GM23248 (cell line): ENCODE data around the gene EEPD1. TPM values are rescaled to one million over a fixed set of nuclear protein-coding genes. Genes with fewer than 3 reads are reported as not detected.

Source experiments
- DNase-seq: peaks from one replicate; pipeline ENCODE4 v3.0.0-alpha.2; 2015
- H2AFZ ChIP-seq: fragments of 200-600 bp; sonication (generic); 2 replicates; pipeline ENCODE4 v1.6.1; 2016; ENCODE audit warnings: antibody characterized with exemption
- H3F3A ChIP-seq: fragments of 200-600 bp; sonication (generic); 2 replicates; pipeline ENCODE4 v1.6.1; 2016; ENCODE audit warnings: mild to moderate bottlenecking, antibody characterized with exemption, mixed run types; ENCODE audit not compliant: insufficient read depth
- H3K27ac ChIP-seq: fragments of 200-600 bp; sonication (generic); 2 replicates; pipeline ENCODE4 v1.5.1; 2016; ENCODE audit warnings: mild to moderate bottlenecking
- H3K27me3 ChIP-seq: fragments of 200-600 bp; sonication (generic); replicated peaks from 2 replicates; pipeline ENCODE4 v1.6.1; 2016; ENCODE audit warnings: mild to moderate bottlenecking; ENCODE audit not compliant: insufficient read depth
- H3K36me3 ChIP-seq: fragments of 200-600 bp; sonication (generic); 2 replicates; pipeline ENCODE4 v1.6.1; 2016; ENCODE audit warnings: low read depth, mild to moderate bottlenecking
- H3K4me1 ChIP-seq: fragments of 200-600 bp; sonication (generic); 2 replicates; pipeline ENCODE4 v1.6.1; 2016; ENCODE audit warnings: mild to moderate bottlenecking; ENCODE audit not compliant: insufficient read depth
- H3K4me2 ChIP-seq: fragments of 200-600 bp; sonication (generic); one replicate; pipeline ENCODE4 v1.6.1; 2016; ENCODE audit warnings: mild to moderate bottlenecking; ENCODE audit not compliant: unreplicated experiment
- H3K4me3 ChIP-seq: fragments of 200-600 bp; sonication (generic); 2 replicates; pipeline ENCODE4 v1.5.1; 2016; ENCODE audit warnings: mild to moderate bottlenecking
- H3K79me2 ChIP-seq: fragments of 200-600 bp; sonication (generic); 2 replicates; pipeline ENCODE4 v1.6.1; 2016; ENCODE audit warnings: mild to moderate bottlenecking; ENCODE audit not compliant: insufficient read depth
- H3K9ac ChIP-seq: fragments of 200-600 bp; sonication (generic); 2 replicates; pipeline ENCODE4 v1.6.1; 2016; ENCODE audit warnings: mild to moderate bottlenecking
- H3K9me2 ChIP-seq: fragments of 200-600 bp; sonication (generic); 2 replicates; pipeline ENCODE4 v1.6.1; 2016; ENCODE audit warnings: mixed run types, mild to moderate bottlenecking, moderate library complexity; ENCODE audit not compliant: insufficient read depth
- H3K9me3 ChIP-seq: fragments of 200-600 bp; sonication (generic); one replicate; pipeline ENCODE4 v1.6.1; 2017; ENCODE audit warnings: low read depth
- H4K20me1 ChIP-seq: fragments of 200-600 bp; sonication (generic); 2 replicates; pipeline ENCODE4 v1.6.0; 2016; ENCODE audit not compliant: insufficient read depth
- EZH2 ChIP-seq: fragments of 200-600 bp; sonication (generic); IDR thresholded peaks from 2 replicates; pipeline ENCODE4 v1.6.1; 2018; ENCODE audit warnings: antibody characterized with exemption, mild to moderate bottlenecking; ENCODE audit not compliant: insufficient read depth, poor library complexity, severe bottlenecking
- EZH2phosphoT487 ChIP-seq: fragments of 200-600 bp; sonication (generic); IDR thresholded peaks from 2 replicates; pipeline ENCODE4 v1.6.1; 2018; ENCODE audit warnings: antibody characterized with exemption, moderate library complexity, mild to moderate bottlenecking, low read depth; ENCODE audit not compliant: insufficient read depth
- WGBS, 2 experiments: methylation state at CpG; one replicate each; pipeline ENCODE4 v1.1.6; 2015 to 2017; ENCODE audit warnings: low lambda C conversion rate in 2 of 2, low coverage in 1 of 2; ENCODE audit errors: missing lambda C conversion rate in 2 of 2; 5-methylcytosine and 5-hydroxymethylcytosine counted together
- in situ Hi-C: fragments of 300-500 bp; cut with MboI; formaldehyde crosslinking; loops from 2 replicates; pipeline ENCODE4 v1.15.0; 2020
- polyA plus RNA-seq: library from polyadenylated mRNA; unstranded; fragments of >200 nt; fragmentation: Nextera tagmentation; extraction: Ambion mirVana; gene quantifications from 2 replicates; pipeline ENCODE4 v1.2.1, GENCODE V29; 2016
- total RNA-seq: library from RNA; depleted of rRNA; stranded (reverse); fragments of >200 nt; shearing (Covaris generic); gene quantifications from 2 replicates; pipeline ENCODE4 v1.2.3, GENCODE V29; 2014

EEPD1 gene
- total and polyA plus RNA-seq, 2 experiments from 2014 or later = 1.6 to 5.2 TPM

- in situ Hi-C loops = no loop called here
- no peaks in the 10 kb centered on the region for H3K9me3 ChIP-seq
- no peak overlapping the region for H2AFZ ChIP-seq
- TF ChIP-seq EZH2phosphoT487 (no peak), EZH2 (no peak)
- H4K20me1 ChIP-seq = no peaks in the 10 kb centered on the region
- DNase-seq = no peak
- H3K79me2 ChIP-seq = no peaks in the 10 kb centered on the region
- no peak overlapping the region for H3K4me3 ChIP-seq
- peaks cover 20% of the 10 kb centered on the region for H3K4me1 ChIP-seq
- no peaks in the 10 kb centered on the region for H3K9me2 ChIP-seq
- H3F3A ChIP-seq = no peaks in the 10 kb centered on the region
- H3K36me3 ChIP-seq = no peaks in the 10 kb centered on the region
- H3K9ac ChIP-seq = no peak overlapping the region
- H3K27ac ChIP-seq = no peak overlapping the region
- 91 to 95% methylated on average over 9 of the region's 9 CpGs for WGBS, 2 experiments
- H3K4me2 ChIP-seq = no peak overlapping the region
- no peaks in the 10 kb centered on the region for H3K27me3 ChIP-seq
Observed at GRCh38 chr7:36157527-36158320, 4.7 kb downstream of the EEPD1 start.

DNA sequence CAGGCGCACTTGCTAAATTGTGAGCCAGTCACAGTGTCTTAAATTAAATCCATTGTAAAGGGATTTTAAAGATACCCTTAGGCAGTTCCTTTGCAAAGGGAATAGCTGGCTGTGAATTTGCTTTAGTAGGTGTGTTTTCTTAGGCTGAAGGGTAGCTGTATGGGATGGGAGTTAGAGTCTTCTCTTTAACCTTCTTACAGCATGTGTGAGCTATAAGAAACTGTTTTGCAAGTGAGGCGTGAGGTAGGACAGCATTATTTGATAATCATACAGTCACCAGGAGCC is 5.2 kb downstream of the EEPD1 start:
- Histone ChIP-seq H3K9me2 (no peaks in the 10 kb centered on the region), H3K4me3 (no peak overlapping the region), H3K9ac (no peak overlapping the region), H3K79me2 (no peaks in the 10 kb centered on the region), H2AFZ (no peak overlapping the region), H3F3A (no peaks in the 10 kb centered on the region), H3K36me3 (no peaks in the 10 kb centered on the region), H3K4me2 (no peak overlapping the region), H3K27ac (no peak overlapping the region), H3K27me3 (no peaks in the 10 kb centered on the region), H3K4me1 (peaks cover 20% of the 10 kb centered on the region), H4K20me1 (no peaks in the 10 kb centered on the region), H3K9me3 (no peaks in the 10 kb centered on the region)
- no peak for DNase-seq
- in situ Hi-C loops = no loop called here
- no peak for TF ChIP-seq EZH2phosphoT487
- no peak for TF ChIP-seq EZH2
- 83 to 84% methylated on average over 2 of the region's 2 CpGs for WGBS, 2 experiments

DNA sequence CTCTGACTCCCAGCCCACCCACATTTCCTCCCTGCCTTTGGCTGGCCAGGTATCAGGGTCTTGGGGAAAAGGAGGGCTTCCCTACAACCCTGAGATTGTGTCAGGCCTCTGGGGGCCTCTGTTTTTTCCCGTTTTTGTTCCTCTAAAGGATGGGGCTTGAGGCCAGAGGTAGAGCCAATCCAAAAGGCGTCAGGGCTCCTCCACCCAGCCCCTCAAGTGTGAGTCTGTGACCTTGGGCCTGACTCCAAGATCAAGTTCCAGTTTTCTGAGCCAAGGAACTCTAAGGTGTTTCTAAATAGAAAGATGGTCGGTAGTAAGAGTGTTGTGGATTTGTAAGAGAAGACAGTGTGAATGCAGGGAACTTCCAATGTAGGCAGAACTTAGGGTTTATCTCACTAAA is 6.6 kb downstream of the EEPD1 start:
- Histone ChIP-seq H3K4me1 (peaks cover 16% of the 10 kb centered on the region), H3K36me3 (no peaks in the 10 kb centered on the region), H3K27me3 (no peaks in the 10 kb centered on the region), H4K20me1 (no peaks in the 10 kb centered on the region), H3F3A (peaks cover 5% of the 10 kb centered on the region), H3K4me2 (no peak overlapping the region), H3K79me2 (no peaks in the 10 kb centered on the region), H3K9me3 (no peaks in the 10 kb centered on the region), H3K9ac (no peak overlapping the region), H3K4me3 (no peak overlapping the region), H3K9me2 (no peaks in the 10 kb centered on the region), H2AFZ (no peak overlapping the region), H3K27ac (no peak overlapping the region)
- in situ Hi-C loops = no loop called here
- TF ChIP-seq EZH2 (no peak), EZH2phosphoT487 (no peak)
- 56 to 76% methylated on average over 3 of the region's 3 CpGs for WGBS, 2 experiments
- no peak for DNase-seq

DNA sequence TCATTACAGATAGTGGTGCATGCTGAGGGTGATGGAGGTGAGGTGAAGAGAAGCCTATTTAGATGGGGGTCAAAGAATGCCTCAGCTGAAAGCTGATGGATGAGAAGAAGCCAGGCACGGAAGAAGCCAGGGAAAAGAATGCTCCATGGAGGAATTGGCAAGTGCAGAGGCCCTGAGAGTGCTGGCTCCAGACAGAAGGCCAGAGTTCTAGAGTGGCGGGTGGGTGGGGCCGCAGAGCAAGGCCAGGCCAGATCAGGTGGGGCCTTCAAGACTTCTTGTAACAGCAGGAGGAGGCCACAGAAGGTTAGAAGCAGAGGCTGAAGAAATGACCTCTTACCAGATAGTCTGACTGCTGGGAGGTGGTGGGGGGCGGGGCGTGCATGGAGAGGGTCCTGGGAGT is 7.3 kb downstream of the EEPD1 start:
- no peak overlapping the region for H3K4me3 ChIP-seq
- H3K27me3 ChIP-seq = no peaks in the 10 kb centered on the region
- DNase-seq = no peak
- in situ Hi-C loops = no loop called here
- no peaks in the 10 kb centered on the region for H4K20me1 ChIP-seq
- H2AFZ ChIP-seq = no peak overlapping the region
- 66 to 69% methylated on average over 5 of the region's 5 CpGs for WGBS, 2 experiments
- H3K36me3 ChIP-seq = no peaks in the 10 kb centered on the region
- TF ChIP-seq EZH2phosphoT487 (no peak), EZH2 (no peak)
- no peaks in the 10 kb centered on the region for H3K9me2 ChIP-seq
- no peak overlapping the region for H3K4me2 ChIP-seq
- no peak overlapping the region for H3K27ac ChIP-seq
- no peaks in the 10 kb centered on the region for H3K9me3 ChIP-seq
- peaks cover 17% of the 10 kb centered on the region for H3K4me1 ChIP-seq
- H3K79me2 ChIP-seq = no peaks in the 10 kb centered on the region
- no peak overlapping the region for H3K9ac ChIP-seq
- H3F3A ChIP-seq = peaks cover 11% of the 10 kb centered on the region

- no peaks in the 10 kb centered on the region for H3K79me2 ChIP-seq
- H3K36me3 ChIP-seq = no peaks in the 10 kb centered on the region
- H3K9me2 ChIP-seq = no peaks in the 10 kb centered on the region
- H3K4me1 ChIP-seq = peaks cover 12% of the 10 kb centered on the region
- no peak overlapping the region for H3K9ac ChIP-seq
- H3K9me3 ChIP-seq = no peaks in the 10 kb centered on the region
- peaks cover 20% of the 10 kb centered on the region for H3F3A ChIP-seq
- no peak overlapping the region for H3K27ac ChIP-seq
- no peak for TF ChIP-seq EZH2phosphoT487
- TF ChIP-seq EZH2 = no peak
- DNase-seq = no peak
- no peaks in the 10 kb centered on the region for H3K27me3 ChIP-seq
- no peaks in the 10 kb centered on the region for H4K20me1 ChIP-seq
- in situ Hi-C loops = no loop called here
- no peak overlapping the region for H3K4me3 ChIP-seq
- H2AFZ ChIP-seq = no peak overlapping the region
- WGBS, 2 experiments = 89 to 95% methylated on average over 1 of the region's 1 CpG
- H3K4me2 ChIP-seq = no peak overlapping the region
Observed at GRCh38 chr7:36161996-36162395, 8.9 kb downstream of the EEPD1 start.
